GM12873 (cell line): ENCODE measurements around the gene HCN1.

Experiments
- CTCF ChIP-seq: IDR thresholded peaks from 2 replicates; pipeline ENCODE4 v1.5.1; 2012; ENCODE audit warnings: low read depth, mild to moderate bottlenecking, moderate library complexity, low read length, control low read depth; ENCODE audit not compliant: insufficient read depth; ENCODE audit errors: missing control alignments

The HCN1 gene

GRCh38 chr5:45417285-45417998, 278.7 kb downstream of the HCN1 start:
- no peak for TF ChIP-seq CTCF

GRCh38 chr5:45414620-45415573, 281.3 kb downstream of the HCN1 start:
- no peak for TF ChIP-seq CTCF

- TF ChIP-seq CTCF: no peak
These were observed 284.1 kb downstream of the HCN1 start for GRCh38 chr5:45411971-45412612.

- TF ChIP-seq CTCF: no peak
These were observed 285.7 kb downstream of the HCN1 start for GRCh38 chr5:45410304-45410995.

- no peak for TF ChIP-seq CTCF
These were observed 288.1 kb downstream of the HCN1 start for GRCh38 chr5:45408067-45408466.

GRCh38 chr5:45402804-45403455, 293.2 kb downstream of the HCN1 start:
- no peak for TF ChIP-seq CTCF
